GM12878 (cell line): ENCODE measurements around the gene ALKBH2. TPM values are rescaled to one million over a fixed set of nuclear protein-coding genes. Genes with fewer than 3 reads are reported as not detected.

Source experiments
- BRCA1 ChIP-seq: IDR thresholded peaks from 2 replicates; pipeline ENCODE4 v1.6.1; 2011; ENCODE audit warnings: low read depth, low read length, improper control_type of control experiment
- CBX3 ChIP-seq: fragments of 200-600 bp; sonication (generic); IDR thresholded peaks from 2 replicates; pipeline ENCODE4 v1.6.1; 2016; ENCODE audit warnings: low read depth, borderline replicate concordance
- ESRRA ChIP-seq: IDR thresholded peaks from 2 replicates; pipeline ENCODE4 v1.6.1; 2012; ENCODE audit warnings: mild to moderate bottlenecking, low read length, improper control_type of control experiment
- EZH2 ChIP-seq: IDR thresholded peaks from 2 replicates; pipeline ENCODE4 v1.6.1; 2012; ENCODE audit warnings: low read depth, mild to moderate bottlenecking, control low read depth, inconsistent platforms, low read length, borderline replicate concordance; ENCODE audit not compliant: control insufficient read depth
- FOXM1 ChIP-seq: IDR thresholded peaks from 2 replicates; pipeline ENCODE4 v1.6.1; 2012; ENCODE audit warnings: low read depth, mild to moderate bottlenecking, inconsistent platforms, low read length, moderate library complexity
- MYC ChIP-seq: IDR thresholded peaks from 2 replicates; pipeline ENCODE4 v1.6.1; 2011; ENCODE audit warnings: mild to moderate bottlenecking, low read length, moderate library complexity, inconsistent platforms; ENCODE audit not compliant: insufficient read depth, insufficient replicate concordance, insufficient read length, severe bottlenecking
- PML ChIP-seq: IDR thresholded peaks from 2 replicates; pipeline ENCODE4 v1.6.1; 2012; ENCODE audit warnings: low read length, inconsistent platforms
- POU2F2 ChIP-seq: IDR thresholded peaks from 3 replicates; pipeline ENCODE4 v1.6.1; 2011; ENCODE audit warnings: low read depth, mild to moderate bottlenecking, low read length, borderline replicate concordance
- SREBF1 ChIP-seq: IDR thresholded peaks from 2 replicates; pipeline ENCODE4 v1.6.1; 2012; ENCODE audit warnings: mild to moderate bottlenecking, low read length
- SREBF2 ChIP-seq: IDR thresholded peaks from 2 replicates; pipeline ENCODE4 v1.6.1; 2012; ENCODE audit warnings: mild to moderate bottlenecking, low read length
- ZNF274 ChIP-seq: IDR thresholded peaks from one replicate; pipeline ENCODE4 v1.8.0; 2011; ENCODE audit not compliant: insufficient read length, insufficient read depth
- ZNF384 ChIP-seq: IDR thresholded peaks from 2 replicates; pipeline ENCODE4 v1.6.1; 2012; ENCODE audit warnings: low read depth, mild to moderate bottlenecking, low read length, improper control_type of control experiment, borderline replicate concordance
- polyA plus RNA-seq, 11 experiments: library from polyadenylated mRNA; depleted of rRNA in 4 of 11; unstranded in 6 of 11; stranded (reverse) in 5 of 11; fragments of >200 nt; fragmentation: Nextera tagmentation in 4 of 11; fragmentation: Illumina TruSeq in 1 of 11; extraction: Ambion mirVana in 4 of 11; extraction: Trizol in 1 of 11; gene quantifications; 1 replicate in 1 of 11; 2 replicates in 10 of 11; pipeline versions ENCODE4 v1.2.1 to v1.2.3, GENCODE V29; 2011 to 2016; ENCODE audit warnings: inconsistent platforms in 2 of 11, missing spikeins in 2 of 11, low read depth in 1 of 11
- total RNA-seq, 4 experiments: library from RNA; depleted of rRNA in 3 of 4; stranded (reverse); fragments of >200 nt in 3 of 4; fragmentation: Illumina TruSeq in 1 of 4; extraction: Trizol in 1 of 4; gene quantifications; 2 replicates each; pipeline versions ENCODE4 v1.2.1 to v1.2.3, GENCODE V29; 2013 to 2021
- TF ChIP-seq, protein P1 (sequence below): IDR thresholded peaks from 2 replicates; pipeline ENCODE4 v1.6.1; 2012; ENCODE audit warnings: low read length, inconsistent platforms
- TF ChIP-seq, protein P2 (sequence below): fragments of 450-650 bp; formaldehyde crosslinking; IDR thresholded peaks from 2 replicates; pipeline ENCODE4 v1.5.0; 2022; ENCODE audit warnings: mild to moderate bottlenecking, missing genetic modification characterization
- TF ChIP-seq, protein P3 (sequence below): fragments of 450-650 bp; IDR thresholded peaks from 2 replicates; pipeline ENCODE4 v1.6.1; 2016; ENCODE audit warnings: mild to moderate bottlenecking, moderate library complexity, borderline replicate concordance
- TF ChIP-seq, protein P4 (sequence below): fragments of 450-650 bp; formaldehyde crosslinking; IDR thresholded peaks from 2 replicates; pipeline ENCODE4 v1.4.0; 2020; ENCODE audit warnings: mild to moderate bottlenecking, moderate library complexity
- TF ChIP-seq, protein P5 (sequence below): IDR thresholded peaks from 2 replicates; pipeline ENCODE4 v1.6.1; 2012; ENCODE audit warnings: low read depth, low read length, improper control_type of control experiment

Gene ALKBH2
- total and polyA plus RNA-seq, 10 of the 15 experiments (the other 5 are each of a cell fraction or from before 2014, with no cell fraction given), result 5.6 to 40.3 (median 31.2) TPM

DNA sequence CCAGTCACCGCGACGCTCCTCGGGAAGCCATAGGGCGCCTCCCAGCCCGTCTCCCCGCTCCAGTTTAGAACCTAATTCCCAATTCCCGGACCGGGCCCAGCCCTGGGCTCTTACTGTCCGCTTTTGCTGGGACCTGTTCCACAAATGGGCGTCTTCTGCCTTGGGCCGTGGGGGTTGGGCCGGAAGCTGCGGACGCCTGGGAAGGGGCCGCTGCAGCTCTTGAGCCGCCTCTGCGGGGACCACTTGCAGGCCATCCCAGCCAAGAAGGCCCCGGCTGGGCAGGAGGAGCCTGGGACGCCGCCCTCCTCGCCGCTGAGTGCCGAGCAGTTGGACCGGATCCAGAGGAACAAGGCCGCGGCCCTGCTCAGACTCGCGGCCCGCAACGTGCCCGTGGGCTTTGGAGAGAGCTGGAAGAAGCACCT, 4.9 kb upstream of the ALKBH2 start (continued):
- TF ChIP-seq, protein P1, sequence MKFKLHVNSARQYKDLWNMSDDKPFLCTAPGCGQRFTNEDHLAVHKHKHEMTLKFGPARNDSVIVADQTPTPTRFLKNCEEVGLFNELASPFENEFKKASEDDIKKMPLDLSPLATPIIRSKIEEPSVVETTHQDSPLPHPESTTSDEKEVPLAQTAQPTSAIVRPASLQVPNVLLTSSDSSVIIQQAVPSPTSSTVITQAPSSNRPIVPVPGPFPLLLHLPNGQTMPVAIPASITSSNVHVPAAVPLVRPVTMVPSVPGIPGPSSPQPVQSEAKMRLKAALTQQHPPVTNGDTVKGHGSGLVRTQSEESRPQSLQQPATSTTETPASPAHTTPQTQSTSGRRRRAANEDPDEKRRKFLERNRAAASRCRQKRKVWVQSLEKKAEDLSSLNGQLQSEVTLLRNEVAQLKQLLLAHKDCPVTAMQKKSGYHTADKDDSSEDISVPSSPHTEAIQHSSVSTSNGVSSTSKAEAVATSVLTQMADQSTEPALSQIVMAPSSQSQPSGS, result no peak
- TF ChIP-seq ZNF274 (no peak), PML (no peak), SREBF1 (no peak), BRCA1 (no peak), FOXM1 (no peak), ESRRA (no peak), CBX3 (no peak), POU2F2 (no peak), ZNF384 (no peak), MYC (no peak), EZH2 (no peak), SREBF2 (no peak)
- TF ChIP-seq, protein P2, sequence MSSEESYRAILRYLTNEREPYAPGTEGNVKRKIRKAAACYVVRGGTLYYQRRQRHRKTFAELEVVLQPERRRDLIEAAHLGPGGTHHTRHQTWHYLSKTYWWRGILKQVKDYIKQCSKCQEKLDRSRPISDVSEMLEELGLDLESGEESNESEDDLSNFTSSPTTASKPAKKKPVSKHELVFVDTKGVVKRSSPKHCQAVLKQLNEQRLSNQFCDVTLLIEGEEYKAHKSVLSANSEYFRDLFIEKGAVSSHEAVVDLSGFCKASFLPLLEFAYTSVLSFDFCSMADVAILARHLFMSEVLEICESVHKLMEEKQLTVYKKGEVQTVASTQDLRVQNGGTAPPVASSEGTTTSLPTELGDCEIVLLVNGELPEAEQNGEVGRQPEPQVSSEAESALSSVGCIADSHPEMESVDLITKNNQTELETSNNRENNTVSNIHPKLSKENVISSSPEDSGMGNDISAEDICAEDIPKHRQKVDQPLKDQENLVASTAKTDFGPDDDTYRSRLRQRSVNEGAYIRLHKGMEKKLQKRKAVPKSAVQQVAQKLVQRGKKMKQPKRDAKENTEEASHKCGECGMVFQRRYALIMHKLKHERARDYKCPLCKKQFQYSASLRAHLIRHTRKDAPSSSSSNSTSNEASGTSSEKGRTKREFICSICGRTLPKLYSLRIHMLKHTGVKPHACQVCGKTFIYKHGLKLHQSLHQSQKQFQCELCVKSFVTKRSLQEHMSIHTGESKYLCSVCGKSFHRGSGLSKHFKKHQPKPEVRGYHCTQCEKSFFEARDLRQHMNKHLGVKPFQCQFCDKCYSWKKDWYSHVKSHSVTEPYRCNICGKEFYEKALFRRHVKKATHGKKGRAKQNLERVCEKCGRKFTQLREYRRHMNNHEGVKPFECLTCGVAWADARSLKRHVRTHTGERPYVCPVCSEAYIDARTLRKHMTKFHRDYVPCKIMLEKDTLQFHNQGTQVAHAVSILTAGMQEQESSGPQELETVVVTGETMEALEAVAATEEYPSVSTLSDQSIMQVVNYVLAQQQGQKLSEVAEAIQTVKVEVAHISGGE, result no peak
- TF ChIP-seq, protein P3, sequence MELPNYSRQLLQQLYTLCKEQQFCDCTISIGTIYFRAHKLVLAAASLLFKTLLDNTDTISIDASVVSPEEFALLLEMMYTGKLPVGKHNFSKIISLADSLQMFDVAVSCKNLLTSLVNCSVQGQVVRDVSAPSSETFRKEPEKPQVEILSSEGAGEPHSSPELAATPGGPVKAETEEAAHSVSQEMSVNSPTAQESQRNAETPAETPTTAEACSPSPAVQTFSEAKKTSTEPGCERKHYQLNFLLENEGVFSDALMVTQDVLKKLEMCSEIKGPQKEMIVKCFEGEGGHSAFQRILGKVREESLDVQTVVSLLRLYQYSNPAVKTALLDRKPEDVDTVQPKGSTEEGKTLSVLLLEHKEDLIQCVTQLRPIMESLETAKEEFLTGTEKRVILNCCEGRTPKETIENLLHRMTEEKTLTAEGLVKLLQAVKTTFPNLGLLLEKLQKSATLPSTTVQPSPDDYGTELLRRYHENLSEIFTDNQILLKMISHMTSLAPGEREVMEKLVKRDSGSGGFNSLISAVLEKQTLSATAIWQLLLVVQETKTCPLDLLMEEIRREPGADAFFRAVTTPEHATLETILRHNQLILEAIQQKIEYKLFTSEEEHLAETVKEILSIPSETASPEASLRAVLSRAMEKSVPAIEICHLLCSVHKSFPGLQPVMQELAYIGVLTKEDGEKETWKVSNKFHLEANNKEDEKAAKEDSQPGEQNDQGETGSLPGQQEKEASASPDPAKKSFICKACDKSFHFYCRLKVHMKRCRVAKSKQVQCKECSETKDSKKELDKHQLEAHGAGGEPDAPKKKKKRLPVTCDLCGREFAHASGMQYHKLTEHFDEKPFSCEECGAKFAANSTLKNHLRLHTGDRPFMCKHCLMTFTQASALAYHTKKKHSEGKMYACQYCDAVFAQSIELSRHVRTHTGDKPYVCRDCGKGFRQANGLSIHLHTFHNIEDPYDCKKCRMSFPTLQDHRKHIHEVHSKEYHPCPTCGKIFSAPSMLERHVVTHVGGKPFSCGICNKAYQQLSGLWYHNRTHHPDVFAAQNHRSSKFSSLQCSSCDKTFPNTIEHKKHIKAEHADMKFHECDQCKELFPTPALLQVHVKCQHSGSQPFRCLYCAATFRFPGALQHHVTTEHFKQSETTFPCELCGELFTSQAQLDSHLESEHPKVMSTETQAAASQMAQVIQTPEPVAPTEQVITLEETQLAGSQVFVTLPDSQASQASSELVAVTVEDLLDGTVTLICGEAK, result no peak
- TF ChIP-seq, protein P4, sequence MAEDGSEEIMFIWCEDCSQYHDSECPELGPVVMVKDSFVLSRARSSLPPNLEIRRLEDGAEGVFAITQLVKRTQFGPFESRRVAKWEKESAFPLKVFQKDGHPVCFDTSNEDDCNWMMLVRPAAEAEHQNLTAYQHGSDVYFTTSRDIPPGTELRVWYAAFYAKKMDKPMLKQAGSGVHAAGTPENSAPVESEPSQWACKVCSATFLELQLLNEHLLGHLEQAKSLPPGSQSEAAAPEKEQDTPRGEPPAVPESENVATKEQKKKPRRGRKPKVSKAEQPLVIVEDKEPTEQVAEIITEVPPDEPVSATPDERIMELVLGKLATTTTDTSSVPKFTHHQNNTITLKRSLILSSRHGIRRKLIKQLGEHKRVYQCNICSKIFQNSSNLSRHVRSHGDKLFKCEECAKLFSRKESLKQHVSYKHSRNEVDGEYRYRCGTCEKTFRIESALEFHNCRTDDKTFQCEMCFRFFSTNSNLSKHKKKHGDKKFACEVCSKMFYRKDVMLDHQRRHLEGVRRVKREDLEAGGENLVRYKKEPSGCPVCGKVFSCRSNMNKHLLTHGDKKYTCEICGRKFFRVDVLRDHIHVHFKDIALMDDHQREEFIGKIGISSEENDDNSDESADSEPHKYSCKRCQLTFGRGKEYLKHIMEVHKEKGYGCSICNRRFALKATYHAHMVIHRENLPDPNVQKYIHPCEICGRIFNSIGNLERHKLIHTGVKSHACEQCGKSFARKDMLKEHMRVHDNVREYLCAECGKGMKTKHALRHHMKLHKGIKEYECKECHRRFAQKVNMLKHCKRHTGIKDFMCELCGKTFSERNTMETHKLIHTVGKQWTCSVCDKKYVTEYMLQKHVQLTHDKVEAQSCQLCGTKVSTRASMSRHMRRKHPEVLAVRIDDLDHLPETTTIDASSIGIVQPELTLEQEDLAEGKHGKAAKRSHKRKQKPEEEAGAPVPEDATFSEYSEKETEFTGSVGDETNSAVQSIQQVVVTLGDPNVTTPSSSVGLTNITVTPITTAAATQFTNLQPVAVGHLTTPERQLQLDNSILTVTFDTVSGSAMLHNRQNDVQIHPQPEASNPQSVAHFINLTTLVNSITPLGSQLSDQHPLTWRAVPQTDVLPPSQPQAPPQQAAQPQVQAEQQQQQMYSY, result no peak
- TF ChIP-seq, protein P5, sequence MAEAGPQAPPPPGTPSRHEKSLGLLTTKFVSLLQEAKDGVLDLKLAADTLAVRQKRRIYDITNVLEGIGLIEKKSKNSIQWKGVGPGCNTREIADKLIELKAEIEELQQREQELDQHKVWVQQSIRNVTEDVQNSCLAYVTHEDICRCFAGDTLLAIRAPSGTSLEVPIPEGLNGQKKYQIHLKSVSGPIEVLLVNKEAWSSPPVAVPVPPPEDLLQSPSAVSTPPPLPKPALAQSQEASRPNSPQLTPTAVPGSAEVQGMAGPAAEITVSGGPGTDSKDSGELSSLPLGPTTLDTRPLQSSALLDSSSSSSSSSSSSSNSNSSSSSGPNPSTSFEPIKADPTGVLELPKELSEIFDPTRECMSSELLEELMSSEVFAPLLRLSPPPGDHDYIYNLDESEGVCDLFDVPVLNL, result no peak
